Activated CD4-positive, alpha-beta memory T cell treated with anti-CD3 and anti-CD28 coated beads for 36 hours (primary cell): Measurements from ENCODE around the gene PPFIBP2. TPM values are rescaled to one million over a fixed set of nuclear protein-coding genes. Genes with fewer than 3 reads are reported as not detected.

Experiments used
- CTCF ChIA-PET: fragments of 350-600 bp; sonication (Branson Sonifier 250); formaldehyde crosslinking; loops from one replicate; lab custom pipeline; 2021; ENCODE audit warnings: antibody characterized with exemption, inconsistent platforms; lab: Charles Lee
- POLR2A ChIA-PET: fragments of 350-600 bp; sonication (Branson Sonifier 250); formaldehyde crosslinking; loops from one replicate; lab custom pipeline; 2021; ENCODE audit warnings: antibody characterized with exemption; lab: Charles Lee
- DNase-seq: peaks from one replicate; pipeline ENCODE4 v3.0.0-alpha.2; 2020
- H3K27ac Mint-ChIP-seq: one replicate; pipeline ENCODE4 v1.8.0; 2021; ENCODE audit warnings: mixed read lengths
- H3K27me3 Mint-ChIP-seq: one replicate; pipeline ENCODE4 v1.8.0; 2021; ENCODE audit warnings: mixed read lengths
- H3K36me3 Mint-ChIP-seq: one replicate; pipeline ENCODE4 v1.8.0; 2021; ENCODE audit warnings: mixed read lengths
- H3K4me1 Mint-ChIP-seq: one replicate; pipeline ENCODE4 v1.8.0; 2021; ENCODE audit warnings: low read depth, mixed read lengths
- H3K4me3 Mint-ChIP-seq: one replicate; pipeline ENCODE4 v1.8.0; 2021; ENCODE audit warnings: mild to moderate bottlenecking, mixed read lengths
- H3K9me3 Mint-ChIP-seq: one replicate; pipeline ENCODE4 v1.8.0; 2021; ENCODE audit warnings: mixed read lengths
- intact Hi-C: fragments of 100-400 bp; cut with micrococcal nuclease; formaldehyde crosslinking; loops from one replicate; pipeline ENCODE4 v1.15.1; 2023
- total RNA-seq, 2 experiments: library from RNA; stranded (reverse); gene quantifications; one replicate each; pipeline ENCODE4 v1.2.3, GENCODE V29; 2021

PPFIBP2 gene
- total RNA-seq, 2 experiments from 2014 or later, result 8.8 to 9.2 TPM

DNA sequence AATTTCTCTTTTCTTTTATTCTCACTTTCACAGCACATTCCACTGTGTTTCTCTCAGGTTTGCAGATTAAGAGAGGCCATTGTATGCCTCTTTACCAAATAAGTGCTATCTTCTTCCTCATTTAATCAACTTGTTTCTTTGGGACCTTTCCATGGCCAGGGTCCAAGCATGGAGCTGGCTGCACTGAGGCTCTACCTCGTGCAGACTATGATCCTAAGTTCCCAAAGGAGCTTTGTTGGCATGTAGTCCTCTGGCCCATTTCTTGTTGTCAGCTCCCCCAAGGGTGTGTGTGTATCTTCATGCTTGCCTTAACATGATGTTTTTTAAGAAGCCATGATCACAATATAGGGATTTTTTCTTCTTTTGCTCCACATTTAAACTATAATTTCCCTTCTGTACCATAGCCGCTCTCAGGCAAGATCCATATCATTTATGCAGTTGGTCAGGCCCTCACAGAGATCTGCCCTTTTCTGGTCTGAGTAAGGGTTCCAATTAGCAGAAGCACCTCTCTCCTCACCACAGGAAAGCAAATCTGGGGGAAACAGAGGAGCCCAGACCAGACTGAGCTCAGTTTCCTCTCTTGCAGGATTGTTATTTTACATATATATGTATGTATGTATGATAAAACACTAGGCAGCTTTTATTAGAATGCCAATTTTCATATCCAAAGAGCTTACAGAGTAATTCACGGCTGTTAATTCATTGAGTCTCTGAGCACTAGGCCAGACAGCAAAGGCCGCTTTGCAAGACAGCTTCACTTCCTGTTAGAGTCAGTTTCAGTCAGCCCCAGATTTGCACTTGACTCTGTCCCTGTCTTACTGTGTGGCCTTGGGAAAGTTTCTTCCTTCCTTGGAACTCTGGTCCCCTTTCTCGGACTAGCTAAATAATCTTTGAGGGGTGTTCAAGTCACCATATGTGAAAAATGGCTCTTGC lies 125.2 kb downstream of the PPFIBP2 start:
- H3K27me3 Mint-ChIP-seq, result no peaks in the 10 kb centered on the region
- no peaks in the 10 kb centered on the region for H3K4me1 Mint-ChIP-seq
- no peak overlapping the region for H3K27ac Mint-ChIP-seq
- no peak for DNase-seq
- H3K36me3 Mint-ChIP-seq, result peaks cover 13% of the 10 kb centered on the region
- CTCF ChIA-PET, result interaction anchor here (0.8 kb wide), 1 partner anchor 68 kb away, joined by 4 read pairs; no protein-coding TSS in a partner anchor
- intact Hi-C loops, result no loop called here
- POLR2A ChIA-PET, result no interaction called here
- H3K9me3 Mint-ChIP-seq, result no peaks in the 10 kb centered on the region
- H3K4me3 Mint-ChIP-seq, result no peak overlapping the region

- DNase-seq, result no peak
- Mint-ChIP-seq H3K4me1 (no peaks in the 10 kb centered on the region), H3K9me3 (no peaks in the 10 kb centered on the region), H3K36me3 (peaks cover 13% of the 10 kb centered on the region), H3K4me3 (no peak overlapping the region), H3K27me3 (no peaks in the 10 kb centered on the region), H3K27ac (no peak overlapping the region)
- intact Hi-C loops, result no loop called here
- POLR2A ChIA-PET, result no interaction called here
- CTCF ChIA-PET, result interaction anchor here (0.8 kb wide), 1 partner anchor 68 kb away, joined by 4 read pairs; no protein-coding TSS in a partner anchor
These were observed 125.8 kb downstream of the PPFIBP2 start for GRCh38 chr11:7639643-7640025.

DNA sequence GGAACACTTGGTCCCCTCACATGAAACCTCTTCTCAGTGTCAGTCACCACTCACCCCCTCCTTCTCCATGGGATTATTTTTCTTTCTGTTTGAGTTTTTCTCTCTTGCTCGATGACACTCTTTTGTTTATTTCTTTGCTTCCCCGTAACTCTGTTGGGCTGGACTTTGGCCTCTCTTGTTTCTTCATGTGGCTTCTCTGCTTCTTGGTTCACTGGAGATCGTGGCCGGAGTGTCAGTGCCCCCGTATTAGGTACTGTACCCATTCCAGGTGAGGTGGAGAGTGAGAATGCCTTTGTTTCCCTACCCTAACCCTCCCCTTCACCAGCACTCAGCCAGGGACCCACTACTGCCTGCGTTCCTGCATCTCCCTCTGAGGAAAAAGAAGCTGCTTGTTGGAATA lies 127.0 kb downstream of the PPFIBP2 start:
- intact Hi-C loops, result no loop called here
- POLR2A ChIA-PET, result no interaction called here
- no peaks in the 10 kb centered on the region for H3K27me3 Mint-ChIP-seq
- no peak overlapping the region for H3K4me3 Mint-ChIP-seq
- CTCF ChIA-PET, result no interaction called here
- H3K36me3 Mint-ChIP-seq, result peaks cover 13% of the 10 kb centered on the region
- H3K4me1 Mint-ChIP-seq, result no peaks in the 10 kb centered on the region
- H3K9me3 Mint-ChIP-seq, result no peaks in the 10 kb centered on the region
- H3K27ac Mint-ChIP-seq, result no peak overlapping the region
- no peak for DNase-seq

GRCh38 chr11:7642747-7643146 lies 128.9 kb downstream of the PPFIBP2 start:
- no peak for DNase-seq
- Mint-ChIP-seq H3K27me3 (no peaks in the 10 kb centered on the region), H3K4me3 (no peak overlapping the region), H3K9me3 (no peaks in the 10 kb centered on the region), H3K4me1 (no peaks in the 10 kb centered on the region), H3K36me3 (peaks cover 13% of the 10 kb centered on the region), H3K27ac (no peak overlapping the region)
- CTCF ChIA-PET, result no interaction called here
- intact Hi-C loops, result no loop called here
- POLR2A ChIA-PET, result no interaction called here

DNA sequence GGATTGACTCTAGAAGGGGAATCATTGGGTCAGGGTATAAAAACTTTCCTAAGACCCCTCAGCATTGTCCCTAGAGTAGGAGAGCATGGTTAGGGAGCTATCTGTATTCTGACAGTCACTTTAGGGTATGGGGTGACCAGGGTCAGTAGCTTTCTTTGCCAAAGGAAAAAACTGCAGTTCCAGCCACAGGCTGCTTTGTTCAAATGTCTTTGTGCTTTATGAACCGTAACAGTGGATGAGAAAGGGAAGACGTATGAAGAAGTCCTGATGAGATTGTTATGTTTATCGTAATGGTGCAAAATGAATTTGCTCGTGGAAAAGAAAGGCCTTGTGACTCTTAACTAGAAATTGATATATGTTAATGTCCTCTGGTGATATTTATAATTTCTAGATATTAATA lies 129.5 kb downstream of the PPFIBP2 start:
- Mint-ChIP-seq H3K4me3 (no peak overlapping the region), H3K27me3 (no peaks in the 10 kb centered on the region), H3K27ac (no peak overlapping the region), H3K9me3 (no peaks in the 10 kb centered on the region), H3K36me3 (peaks cover 10% of the 10 kb centered on the region), H3K4me1 (no peaks in the 10 kb centered on the region)
- intact Hi-C loops, result no loop called here
- POLR2A ChIA-PET, result no interaction called here
- DNase-seq, result no peak
- CTCF ChIA-PET, result no interaction called here

DNA sequence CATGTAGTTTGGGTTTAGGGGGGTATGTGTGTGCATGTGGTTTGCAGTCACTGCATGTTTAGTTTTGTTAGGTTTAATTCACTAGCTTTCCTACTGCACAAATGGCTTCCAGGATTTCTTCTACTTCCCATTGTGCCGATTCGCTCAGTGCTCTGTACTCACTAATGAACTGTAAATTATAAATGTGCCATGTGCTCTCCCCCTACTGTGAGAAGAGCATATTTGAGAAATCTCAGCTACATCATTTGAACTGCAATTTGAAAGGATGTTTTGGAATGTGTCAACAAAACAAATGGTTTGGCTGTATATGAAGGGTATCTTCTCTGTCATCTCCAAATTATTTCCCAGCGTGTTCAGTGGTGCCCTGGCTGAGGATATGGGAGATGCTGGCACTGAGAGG lies 131.4 kb downstream of the PPFIBP2 start:
- Mint-ChIP-seq H3K9me3 (no peaks in the 10 kb centered on the region), H3K4me1 (no peaks in the 10 kb centered on the region), H3K27me3 (no peaks in the 10 kb centered on the region), H3K36me3 (peaks cover 13% of the 10 kb centered on the region), H3K27ac (no peak overlapping the region), H3K4me3 (no peak overlapping the region)
- no peak for DNase-seq
- CTCF ChIA-PET, result no interaction called here
- POLR2A ChIA-PET, result no interaction called here
- intact Hi-C loops, result no loop called here

DNA sequence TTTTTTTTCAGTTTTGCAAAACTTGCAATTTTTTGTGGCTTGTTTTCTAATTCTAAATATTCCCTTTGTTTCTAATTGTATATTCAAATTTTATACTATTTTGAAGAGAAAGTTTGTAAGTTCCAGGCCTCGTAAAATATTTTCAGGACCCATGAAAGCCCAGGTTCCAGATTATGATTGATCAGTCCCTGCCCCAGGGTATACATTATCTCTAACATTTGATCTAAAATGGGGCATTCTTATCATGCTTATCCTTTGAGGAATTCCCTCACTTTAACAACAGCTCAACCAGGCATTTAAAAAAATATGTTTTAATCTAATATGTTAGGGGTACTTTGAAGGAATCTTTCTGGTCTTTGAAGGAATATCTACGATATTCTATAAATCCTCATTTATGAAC lies 133.1 kb downstream of the PPFIBP2 start:
- Mint-ChIP-seq H3K4me3 (no peak overlapping the region), H3K4me1 (no peaks in the 10 kb centered on the region), H3K27ac (no peak overlapping the region), H3K9me3 (no peaks in the 10 kb centered on the region), H3K27me3 (no peaks in the 10 kb centered on the region), H3K36me3 (peaks cover 10% of the 10 kb centered on the region)
- POLR2A ChIA-PET, result no interaction called here
- CTCF ChIA-PET, result no interaction called here
- DNase-seq, result no peak
- intact Hi-C loops, result no loop called here

DNA sequence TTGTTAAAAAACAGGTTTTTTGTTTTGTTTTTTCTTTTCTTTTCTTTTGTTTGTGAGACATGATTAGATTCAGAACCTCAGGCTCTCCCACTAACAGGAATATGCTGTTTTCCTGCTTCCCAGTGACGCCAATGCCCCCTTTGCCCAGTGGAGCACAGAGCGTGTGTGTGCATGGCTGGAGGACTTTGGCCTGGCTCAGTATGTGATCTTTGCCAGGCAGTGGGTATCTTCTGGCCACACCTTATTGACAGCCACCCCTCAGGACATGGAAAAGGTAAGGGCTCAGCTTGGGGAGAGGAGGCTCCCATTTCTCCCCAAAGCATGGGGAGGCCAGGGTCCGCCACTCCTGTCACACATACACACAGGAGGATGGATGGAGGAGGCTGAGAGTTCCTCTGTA lies 134.5 kb downstream of the PPFIBP2 start:
- CTCF ChIA-PET, result interaction anchor here (0.8 to 1.0 kb wide), 3 partner anchors 39 to 135 kb away, joined by 3 to 4 read pairs (median 3); no protein-coding TSS in a partner anchor
- no peaks in the 10 kb centered on the region for H3K27me3 Mint-ChIP-seq
- no peak for DNase-seq
- peaks cover 11% of the 10 kb centered on the region for H3K36me3 Mint-ChIP-seq
- no peaks in the 10 kb centered on the region for H3K9me3 Mint-ChIP-seq
- POLR2A ChIA-PET, result no interaction called here
- intact Hi-C loops, result no loop called here
- H3K4me3 Mint-ChIP-seq, result no peak overlapping the region
- no peaks in the 10 kb centered on the region for H3K4me1 Mint-ChIP-seq
- no peak overlapping the region for H3K27ac Mint-ChIP-seq

GRCh38 chr11:7651140-7651551 lies 137.3 kb downstream of the PPFIBP2 start:
- POLR2A ChIA-PET, result no interaction called here
- H3K4me1 Mint-ChIP-seq, result no peaks in the 10 kb centered on the region
- CTCF ChIA-PET, result no interaction called here
- peaks cover 12% of the 10 kb centered on the region for H3K36me3 Mint-ChIP-seq
- H3K4me3 Mint-ChIP-seq, result no peak overlapping the region
- no peaks in the 10 kb centered on the region for H3K27me3 Mint-ChIP-seq
- no peaks in the 10 kb centered on the region for H3K9me3 Mint-ChIP-seq
- H3K27ac Mint-ChIP-seq, result no peak overlapping the region
- DNase-seq, result no peak
- intact Hi-C loops, result no loop called here

DNA sequence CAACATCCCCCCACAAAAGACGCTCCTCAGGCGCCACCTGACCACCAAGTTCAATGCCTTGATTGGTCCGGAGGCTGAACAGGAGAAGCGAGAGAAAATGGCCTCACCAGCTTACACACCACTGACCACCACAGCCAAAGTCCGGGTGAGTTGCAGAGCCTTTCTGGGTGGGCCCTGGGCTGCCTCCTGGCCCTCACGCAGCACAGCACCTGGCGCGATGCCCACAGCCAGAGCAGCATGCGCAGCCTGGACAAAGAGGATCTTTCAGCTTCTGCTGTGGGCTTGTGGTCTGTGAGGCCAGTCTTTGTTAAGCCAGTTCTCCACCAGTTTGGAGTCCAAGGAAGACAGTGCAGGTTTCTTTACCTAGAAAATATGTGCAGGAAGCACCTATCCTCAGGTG lies 137.9 kb downstream of the PPFIBP2 start:
- no peaks in the 10 kb centered on the region for H3K4me1 Mint-ChIP-seq
- H3K9me3 Mint-ChIP-seq, result no peaks in the 10 kb centered on the region
- no peak for DNase-seq
- no peak overlapping the region for H3K27ac Mint-ChIP-seq
- ChIA-PET CTCF (no interaction called here), POLR2A (no interaction called here)
- peaks cover 12% of the 10 kb centered on the region for H3K36me3 Mint-ChIP-seq
- H3K27me3 Mint-ChIP-seq, result no peaks in the 10 kb centered on the region
- no peak overlapping the region for H3K4me3 Mint-ChIP-seq
- intact Hi-C loops, result no loop called here

- Mint-ChIP-seq H3K4me3 (no peak overlapping the region), H3K36me3 (peaks cover 12% of the 10 kb centered on the region), H3K27ac (no peak overlapping the region), H3K4me1 (no peaks in the 10 kb centered on the region), H3K9me3 (no peaks in the 10 kb centered on the region), H3K27me3 (no peaks in the 10 kb centered on the region)
- CTCF ChIA-PET, result no interaction called here
- no peak for DNase-seq
- intact Hi-C loops, result no loop called here
- POLR2A ChIA-PET, result no interaction called here
These were observed 140.5 kb downstream of the PPFIBP2 start for GRCh38 chr11:7654195-7654705.

DNA sequence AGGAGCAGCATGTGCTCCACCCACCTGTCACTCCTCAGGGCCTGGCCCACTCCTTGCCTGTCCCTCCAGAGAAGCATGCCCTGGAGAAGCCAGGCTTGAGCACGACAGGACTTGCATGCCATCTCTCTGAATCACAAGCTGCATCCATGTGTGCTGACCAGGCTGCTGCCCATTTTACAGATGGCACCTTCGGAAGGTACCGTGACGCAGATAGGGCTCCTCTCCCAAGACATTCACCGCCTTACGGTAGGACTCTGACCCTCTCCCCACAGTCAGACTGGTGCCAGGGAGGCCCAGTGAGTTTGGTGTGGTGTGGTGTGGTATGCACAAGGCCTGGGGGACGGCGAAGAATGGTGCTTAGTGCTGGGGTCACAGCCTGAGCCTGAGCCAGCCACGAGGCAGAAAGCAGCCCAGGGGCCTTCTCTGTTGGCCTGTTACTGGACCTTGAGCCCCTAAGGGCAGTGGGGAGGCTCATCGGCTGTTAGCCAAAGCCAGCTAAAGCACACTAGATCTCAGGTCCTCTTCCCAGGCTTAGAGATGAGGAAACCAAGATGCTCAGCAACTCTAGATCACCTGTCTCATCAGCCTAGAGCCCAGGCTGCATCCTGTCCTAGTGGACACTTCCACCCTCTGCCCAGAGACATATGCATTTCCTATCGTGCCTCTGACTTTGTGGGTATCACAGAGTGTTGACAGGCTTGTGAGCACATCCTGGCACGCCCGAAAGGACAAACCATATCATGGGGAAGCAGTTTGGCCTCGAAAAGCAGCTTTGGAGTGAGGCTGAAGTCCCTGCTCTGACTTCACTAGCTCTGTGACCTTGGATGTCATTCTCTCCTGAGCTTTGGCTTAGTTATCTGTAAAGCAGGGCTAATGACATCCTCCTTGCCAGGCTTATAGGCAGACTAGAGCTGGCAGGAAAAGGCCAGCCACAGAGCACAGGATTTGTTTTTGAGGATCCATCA lies 141.7 kb downstream of the PPFIBP2 start:
- H3K27me3 Mint-ChIP-seq, result no peaks in the 10 kb centered on the region
- no peak overlapping the region for H3K4me3 Mint-ChIP-seq
- H3K36me3 Mint-ChIP-seq, result peaks cover 7% of the 10 kb centered on the region
- ChIA-PET CTCF (interaction anchor here (1.6 to 2.7 kb wide), 3 partner anchors 11 to 558 kb away, joined by 3 to 13 read pairs (median 6); no protein-coding TSS in a partner anchor), POLR2A (no interaction called here)
- intact Hi-C loops, result no loop called here
- H3K4me1 Mint-ChIP-seq, result no peaks in the 10 kb centered on the region
- no peak overlapping the region for H3K27ac Mint-ChIP-seq
- no peak for DNase-seq
- no peaks in the 10 kb centered on the region for H3K9me3 Mint-ChIP-seq
